ENCODE data around the gene NMNAT2.

NMNAT2 gene

GRCh38 chr1:183360473-183360872 is 57.7 kb downstream of the NMNAT2 start:
- Histone ChIP-seq H3F3A (ENCODE audit: insufficient read depth, low read length) (no peaks in the 10 kb centered on the region), H3K36me3 (ENCODE audit: insufficient read depth, low read length) (no peaks in the 10 kb centered on the region), H3K79me2 (ENCODE audit: insufficient read depth, low read length) (no peaks in the 10 kb centered on the region), H3K9me3 (ENCODE audit: low read length) (no peaks in the 10 kb centered on the region), H3K4me1 (ENCODE audit: insufficient read depth, low read length, severe bottlenecking) (no peaks in the 10 kb centered on the region), H3K4me3 (ENCODE audit: low read depth, low read length, poor library complexity, severe bottlenecking) (no peak overlapping the region), H3K9ac (ENCODE audit: low read length) (no peak overlapping the region), H2AFZ (ENCODE audit: low read length) (no peak overlapping the region), H3K9me2 (ENCODE audit: low read depth, low read length) (no peaks in the 10 kb centered on the region), H3K4me2 (ENCODE audit: low read length) (no peak overlapping the region), H3K27me3 (ENCODE audit: insufficient read depth, low read length) (0 out of 2 replicates have a peak, but pooled peaks cover 3% of the 10 kb centered on the region), H4K20me1 (ENCODE audit: insufficient read depth, low read length) (no peaks in the 10 kb centered on the region), H3K27ac (ENCODE audit: low read depth, low read length, poor library complexity, severe bottlenecking) (no peak overlapping the region)
- TF ChIP-seq CTCF (IDR thresholded peaks at IDR 0.05; ENCODE audit: low read length) (no peak), EZH2 (IDR thresholded peaks at IDR 0.05; ENCODE audit: borderline replicate concordance, low read length) (no peak)

DNA sequence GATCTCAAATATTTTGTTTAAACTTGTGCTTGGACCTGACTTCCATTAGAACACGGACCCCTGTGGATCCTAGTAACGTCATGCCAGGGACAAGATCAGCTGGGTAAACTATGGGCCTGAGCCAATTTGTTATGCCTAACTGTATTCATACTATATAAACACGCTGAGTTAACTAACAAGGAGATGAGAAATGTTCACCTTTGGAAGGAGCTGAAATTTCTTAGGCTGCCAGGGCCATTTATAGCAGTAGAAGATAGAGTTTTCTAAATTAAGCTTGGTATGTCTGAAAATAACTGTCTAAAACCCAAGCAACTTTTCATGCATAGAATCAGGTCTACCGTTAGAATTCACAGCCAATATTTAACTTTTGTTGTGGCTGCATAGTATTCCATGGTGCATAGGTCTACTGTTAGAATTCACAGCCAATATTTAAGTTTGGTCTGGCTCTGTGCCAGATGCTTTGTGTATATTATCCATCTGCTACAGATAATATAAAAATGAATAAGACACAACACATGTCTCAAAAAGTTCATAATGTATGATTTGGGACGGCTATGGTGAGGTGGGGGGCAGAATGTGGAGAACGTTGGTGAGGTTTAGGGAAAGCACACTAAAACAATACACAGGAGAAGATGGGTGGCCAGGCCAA is 61.5 kb downstream of the NMNAT2 start:
- Histone ChIP-seq H3K9me3 (ENCODE audit: low read length) (no peaks in the 10 kb centered on the region), H4K20me1 (ENCODE audit: insufficient read depth, low read length) (no peaks in the 10 kb centered on the region), H2AFZ (ENCODE audit: low read length) (no peak overlapping the region), H3K9me2 (ENCODE audit: low read depth, low read length) (no peaks in the 10 kb centered on the region), H3K4me3 (ENCODE audit: low read depth, low read length, poor library complexity, severe bottlenecking) (no peak overlapping the region), H3K4me1 (ENCODE audit: insufficient read depth, low read length, severe bottlenecking) (no peaks in the 10 kb centered on the region), H3K27me3 (ENCODE audit: insufficient read depth, low read length) (0 out of 2 replicates have a peak, but pooled peaks cover 3% of the 10 kb centered on the region), H3K4me2 (ENCODE audit: low read length) (no peak overlapping the region), H3K9ac (ENCODE audit: low read length) (no peak overlapping the region), H3K36me3 (ENCODE audit: insufficient read depth, low read length) (no peaks in the 10 kb centered on the region), H3K27ac (ENCODE audit: low read depth, low read length, poor library complexity, severe bottlenecking) (no peak overlapping the region), H3K79me2 (ENCODE audit: insufficient read depth, low read length) (no peaks in the 10 kb centered on the region), H3F3A (ENCODE audit: insufficient read depth, low read length) (no peaks in the 10 kb centered on the region)
- TF ChIP-seq CTCF (IDR thresholded peaks at IDR 0.05; ENCODE audit: low read length) (no peak), EZH2 (IDR thresholded peaks at IDR 0.05; ENCODE audit: borderline replicate concordance, low read length) (no peak)

GRCh38 chr1:183355797-183356196 is 62.4 kb downstream of the NMNAT2 start:
- Histone ChIP-seq H3K9me2 (ENCODE audit: low read depth, low read length) (no peaks in the 10 kb centered on the region), H3K4me3 (ENCODE audit: low read depth, low read length, poor library complexity, severe bottlenecking) (no peak overlapping the region), H3K27ac (ENCODE audit: low read depth, low read length, poor library complexity, severe bottlenecking) (no peak overlapping the region), H3K4me1 (ENCODE audit: insufficient read depth, low read length, severe bottlenecking) (no peaks in the 10 kb centered on the region), H3K9me3 (ENCODE audit: low read length) (no peaks in the 10 kb centered on the region), H3K36me3 (ENCODE audit: insufficient read depth, low read length) (no peaks in the 10 kb centered on the region), H3K79me2 (ENCODE audit: insufficient read depth, low read length) (no peaks in the 10 kb centered on the region), H3K27me3 (ENCODE audit: insufficient read depth, low read length) (0 out of 2 replicates have a peak, but pooled peaks cover 4% of the 10 kb centered on the region), H4K20me1 (ENCODE audit: insufficient read depth, low read length) (no peaks in the 10 kb centered on the region), H3K9ac (ENCODE audit: low read length) (no peak overlapping the region), H3K4me2 (ENCODE audit: low read length) (no peak overlapping the region), H3F3A (ENCODE audit: insufficient read depth, low read length) (no peaks in the 10 kb centered on the region), H2AFZ (ENCODE audit: low read length) (no peak overlapping the region)
- TF ChIP-seq EZH2 (IDR thresholded peaks at IDR 0.05; ENCODE audit: borderline replicate concordance, low read length) (no peak), CTCF (IDR thresholded peaks at IDR 0.05; ENCODE audit: low read length) (no peak)

All from OCI-LY1 (cell line).